HepG2 (cell line): Measurements from ENCODE around the gene IMPG2. TPM values are rescaled to one million over a fixed set of nuclear protein-coding genes. Genes with fewer than 3 reads are reported as not detected.

Source experiments
- ATAC-seq: fragments of 200-7000 bp; cut with Tn5 transposase; 3 replicates; pipeline ENCODE4 v1.9.1; 2020; ENCODE audit warnings: mild to moderate bottlenecking, moderate library complexity
- BruUV-seq: library from RNA; stranded (reverse); fragments of 400-500 nt; replicated peaks from 2 replicates; lab custom pipeline; 2021; lab: Mats Ljungman, UMichigan
- CTCF ChIA-PET: fragments of 300-600 bp; formaldehyde crosslinking; extraction: SDS; loops from one replicate; lab custom pipeline; 2021; ENCODE audit warnings: low total read pairs, inconsistent platforms, low intra/inter-chr PET ratio; lab: Yijun Ruan, JAX
- POLR2A ChIA-PET: fragments of 350-600 bp; sonication (Branson Sonifier 250); formaldehyde crosslinking; loops from one replicate; lab custom pipeline; 2020; ENCODE audit warnings: antibody characterized with exemption, inconsistent platforms; lab: Yijun Ruan, JAX
- DNase-seq: peaks from one replicate; pipeline ENCODE4 v3.0.0-alpha.2; 2015; ENCODE audit warnings: low spot score
- FAIRE-seq: peaks from 3 replicates; lab custom pipeline; 2011; peaks lifted over from hg19 to GRCh38; lab: Jason Lieb, UNC
- H2AFZ ChIP-seq: one replicate; pipeline ENCODE4 v1.6.1; 2011; ENCODE audit warnings: low read length, inconsistent platforms
- H3K27ac ChIP-seq: fragments of 300-600 bp; 3 replicates; pipeline ENCODE4 v1.8.0; 2011; ENCODE audit warnings: mixed run types, mild to moderate bottlenecking, mixed read lengths, low read length, inconsistent platforms; ENCODE audit not compliant: insufficient read depth; ENCODE audit errors: extremely low read length
- H3K27me3 ChIP-seq, 2 experiments: fragments of 200-600 bp in 1 of 2; 2 replicates in 1 of 2; 3 replicates in 1 of 2; pipeline versions ENCODE4 v1.6.0 to v1.8.0; 2011; ENCODE audit warnings: low read length in 2 of 2, mild to moderate bottlenecking in 2 of 2, moderate library complexity in 2 of 2, inconsistent platforms in 1 of 2; ENCODE audit not compliant: insufficient read depth in 2 of 2, control insufficient read depth in 1 of 2
- H3K36me3 ChIP-seq, 2 experiments: fragments of 200-600 bp in 1 of 2; replicated peaks in 1 of 2; 2 replicates in 1 of 2; 3 replicates in 1 of 2; pipeline versions ENCODE4 v1.5.1 to v1.8.0; 2011; ENCODE audit warnings: low read length in 2 of 2, inconsistent platforms in 1 of 2; ENCODE audit not compliant: insufficient read depth in 2 of 2, control insufficient read depth in 1 of 2
- H3K4me1 ChIP-seq: 2 replicates; pipeline ENCODE4 v1.5.1; 2012; ENCODE audit warnings: low read length, inconsistent platforms; ENCODE audit not compliant: insufficient read depth
- H3K4me2 ChIP-seq: 2 replicates; pipeline ENCODE4 v1.6.0; 2011; ENCODE audit warnings: low read depth, low read length, inconsistent platforms
- H3K4me3 ChIP-seq, 3 experiments: fragments of 200-600 bp in 1 of 3; sonication (generic), shearing (Covaris generic) in 1 of 3; replicated peaks in 1 of 3; 2 replicates each; pipeline ENCODE4 v1.5.1; 2011 to 2016; ENCODE audit warnings: low read length in 3 of 3, inconsistent platforms in 2 of 3, low read depth in 2 of 3, mild to moderate bottlenecking in 2 of 3, control low read depth in 1 of 3, mixed read lengths in 1 of 3; ENCODE audit not compliant: insufficient read depth in 1 of 3
- H3K79me2 ChIP-seq: one replicate; pipeline ENCODE4 v1.6.1; 2011; ENCODE audit warnings: low read length, inconsistent platforms; ENCODE audit not compliant: insufficient read depth
- H3K9ac ChIP-seq: 2 replicates; pipeline ENCODE4 v1.6.0; 2011; ENCODE audit warnings: mild to moderate bottlenecking, low read depth, low read length, inconsistent platforms; ENCODE audit not compliant: insufficient read depth
- H3K9me3 ChIP-seq: 2 replicates; pipeline ENCODE4 v1.5.1; 2012; ENCODE audit warnings: mild to moderate bottlenecking, low read length
- H4K20me1 ChIP-seq: 2 replicates; pipeline ENCODE4 v1.6.0; 2011; ENCODE audit warnings: inconsistent platforms, mild to moderate bottlenecking, low read length, moderate library complexity; ENCODE audit not compliant: insufficient read depth
- CERS6 ChIP-seq: sonication (generic); formaldehyde crosslinking; IDR thresholded peaks from 2 replicates; pipeline ENCODE4 v1.5.0; 2020; ENCODE audit warnings: missing genetic modification reagents
- FOXM1 ChIP-seq: sonication (generic); formaldehyde crosslinking; IDR thresholded peaks from 2 replicates; pipeline ENCODE4 v1.5.0; 2020; ENCODE audit warnings: missing genetic modification reagents
- MED1 ChIP-seq: sonication (generic); formaldehyde crosslinking; IDR thresholded peaks from 2 replicates; pipeline ENCODE4 v1.4.0; 2020; ENCODE audit warnings: missing genetic modification reagents
- MEIS2 ChIP-seq: sonication (generic); formaldehyde crosslinking; IDR thresholded peaks from 2 replicates; pipeline ENCODE4 v1.9.0; 2021; ENCODE audit warnings: mild to moderate bottlenecking, missing genetic modification reagents
- ZNF530 ChIP-seq: sonication (generic); formaldehyde crosslinking; IDR thresholded peaks from 2 replicates; pipeline ENCODE4 v1.5.0; 2020; ENCODE audit warnings: low read depth, mild to moderate bottlenecking, missing genetic modification reagents
- WGBS: methylation state at CpG from one replicate; pipeline ENCODE4 v1.1.6; 2017; ENCODE audit warnings: low lambda C conversion rate; 5-methylcytosine and 5-hydroxymethylcytosine counted together
- in situ Hi-C: cut with HindIII; loops from 2 replicates; pipeline ENCODE4 v1.10.0; 2017; ENCODE audit warnings: low pct_unique_long_range_greater_than_20kb; ENCODE audit not compliant: extremely low pct_ligation_motif_present
- intact Hi-C: fragments of 100-400 bp; cut with micrococcal nuclease; formaldehyde crosslinking; loops from one replicate; pipeline ENCODE4 v1.10.0; 2022; ENCODE audit not compliant: unreplicated experiment
- polyA plus RNA-seq, 8 experiments: library from polyadenylated mRNA; depleted of rRNA in 3 of 8; stranded (reverse) in 7 of 8; unstranded in 1 of 8; fragments of >200 nt; fragmentation: Illumina TruSeq in 4 of 8; extraction: Trizol in 4 of 8; gene quantifications; 2 replicates each; pipeline versions ENCODE4 v1.2.1 to v1.2.3, GENCODE V29; 2011 to 2016; ENCODE audit warnings: low read depth in 4 of 8, missing spikeins in 1 of 8, mixed read lengths in 1 of 8; ENCODE audit not compliant: insufficient read depth in 1 of 8
- total RNA-seq, 5 experiments: library from RNA; depleted of rRNA; stranded (reverse); fragments of >200 nt; fragmentation: Illumina TruSeq; extraction: Trizol; gene quantifications; 2 replicates each; pipeline ENCODE4 v1.2.3, GENCODE V29; 2016; ENCODE audit warnings: low read depth in 1 of 5
- TF ChIP-seq, protein P1 (sequence below): IDR thresholded peaks from 2 replicates; pipeline ENCODE4 v1.6.1; 2016; ENCODE audit warnings: missing genetic modification reagents, missing compliant biosample characterization

IMPG2 gene
- total and polyA plus RNA-seq, 2 of the 13 experiments (the other 11 are each of a cell fraction or from before 2014, with no cell fraction given), result 0.02 to 0.03 TPM

- no peak for TF ChIP-seq CERS6 (CRISPR knock-in tag)
Measured at GRCh38 chr3:101252307-101252706, 68.1 kb downstream of the IMPG2 start (continued).

- Histone ChIP-seq H3K4me1 (no peaks in the 10 kb centered on the region), H3K79me2 (no peaks in the 10 kb centered on the region), H3K9me3 (no peaks in the 10 kb centered on the region), H3K36me3 (no peaks in the 10 kb centered on the region), H2AFZ (no peak overlapping the region), H3K27me3 (no peaks in the 10 kb centered on the region), H3K27ac (no peak overlapping the region), H4K20me1 (no peaks in the 10 kb centered on the region)
- in situ Hi-C loops, result no loop called here
- POLR2A ChIA-PET, result no interaction called here
- 43% methylated on average over 2 of the region's 2 CpGs for WGBS
- DNase-seq, result no peak
- ATAC-seq, result no peak
- TF ChIP-seq MED1, result no peak
- TF ChIP-seq, all 625 proteins: peak for 0
- FAIRE-seq, result no peak
- no TSS peak for BruUV-seq
- Histone ChIP-seq H3K4me2 (no peak overlapping the region), H3K4me3 (no peak overlapping the region), H3K9ac (no peak overlapping the region)
- intact Hi-C loops, result no loop called here
- CTCF ChIA-PET, result no interaction called here
Measured at GRCh38 chr3:101251441-101251840, 68.9 kb downstream of the IMPG2 start.

GRCh38 chr3:101249522-101249921 is 70.9 kb downstream of the IMPG2 start:
- no peaks in the 10 kb centered on the region for H3K9me3 ChIP-seq
- no peaks in the 10 kb centered on the region for H3K36me3 ChIP-seq
- no peak overlapping the region for H3K9ac ChIP-seq
- WGBS, result under 1% methylated on average over 3 of the region's 3 CpGs
- H3K4me1 ChIP-seq, result no peaks in the 10 kb centered on the region
- no peak overlapping the region for H3K4me2 ChIP-seq
- BruUV-seq, result no TSS peak
- ChIA-PET CTCF (no interaction called here), POLR2A (no interaction called here)
- H2AFZ ChIP-seq, result no peak overlapping the region
- no peaks in the 10 kb centered on the region for H3K27me3 ChIP-seq
- in situ Hi-C loops, result loop anchor here (25.0 kb wide), 1 partner anchor 388 kb away; no protein-coding TSS in a partner anchor
- H4K20me1 ChIP-seq, result no peaks in the 10 kb centered on the region
- intact Hi-C loops, result no loop called here
- no peaks in the 10 kb centered on the region for H3K79me2 ChIP-seq
- no peak for DNase-seq
- ATAC-seq, result no peak
- no peak for FAIRE-seq
- no peak overlapping the region for H3K4me3 ChIP-seq
- H3K27ac ChIP-seq, result no peak overlapping the region
- TF ChIP-seq, protein P1, sequence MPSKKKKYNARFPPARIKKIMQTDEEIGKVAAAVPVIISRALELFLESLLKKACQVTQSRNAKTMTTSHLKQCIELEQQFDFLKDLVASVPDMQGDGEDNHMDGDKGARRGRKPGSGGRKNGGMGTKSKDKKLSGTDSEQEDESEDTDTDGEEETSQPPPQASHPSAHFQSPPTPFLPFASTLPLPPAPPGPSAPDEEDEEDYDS (CRISPR knock-in tag), result no peak
- TF ChIP-seq ZNF530 (CRISPR knock-in tag) (no peak), MEIS2 (CRISPR knock-in tag) (no peak), FOXM1 (CRISPR knock-in tag) (no peak)
